WTC11 (cell line): Measurements from ENCODE around the gene GNG14. TPM values are rescaled to one million over a fixed set of nuclear protein-coding genes. Genes with fewer than 3 reads are reported as not detected.

Experiments
- ATAC-seq: fragments of 200-7000 bp; cut with Tn5 transposase; 2 replicates; pipeline ENCODE4 v1.10.0; 2021; ENCODE audit warnings: mild to moderate bottlenecking, moderate library complexity
- CTCF ChIA-PET: fragments of 300-600 bp; sonication (Branson Sonifier 250); formaldehyde crosslinking; loops from one replicate; lab custom pipeline; 2021; ENCODE audit warnings: antibody characterized with exemption; lab: Charles Lee
- POLR2A ChIA-PET: fragments of 350-600 bp; sonication (Branson Sonifier 250); formaldehyde crosslinking; loops from one replicate; lab custom pipeline; 2021; ENCODE audit warnings: antibody characterized with exemption; lab: Charles Lee
- DNase-seq: peaks from one replicate; pipeline ENCODE4 v3.0.0; 2021; ENCODE audit warnings: low spot score
- H3K27ac Mint-ChIP-seq: 2 replicates; pipeline ENCODE4 v1.8.0; 2021; ENCODE audit warnings: mixed read lengths
- H3K27me3 Mint-ChIP-seq: 2 replicates; pipeline ENCODE4 v1.8.0; 2021; ENCODE audit warnings: low read depth, mild to moderate bottlenecking, moderate library complexity, mixed read lengths
- H3K36me3 Mint-ChIP-seq: 2 replicates; pipeline ENCODE4 v1.8.0; 2021; ENCODE audit warnings: mixed read lengths
- H3K4me1 Mint-ChIP-seq: 2 replicates; pipeline ENCODE4 v1.8.0; 2022; ENCODE audit warnings: mixed read lengths
- H3K4me3 Mint-ChIP-seq: 2 replicates; pipeline ENCODE4 v1.8.0; 2021; ENCODE audit warnings: mild to moderate bottlenecking, moderate library complexity, mixed read lengths
- H3K9me3 Mint-ChIP-seq: 2 replicates; pipeline ENCODE4 v1.8.0; 2021; ENCODE audit warnings: mixed read lengths
- AFF4 ChIP-seq: sonication (generic); formaldehyde crosslinking; IDR thresholded peaks from 2 replicates; pipeline ENCODE4 v1.8.1; 2023; ENCODE audit warnings: mild to moderate bottlenecking, missing genetic modification reagents, borderline replicate concordance
- ATF2 ChIP-seq: sonication (generic); formaldehyde crosslinking; IDR thresholded peaks from 2 replicates; pipeline ENCODE4 v1.8.1; 2022; ENCODE audit warnings: low read depth, missing genetic modification reagents, borderline replicate concordance
- E2F5 ChIP-seq: sonication (generic); formaldehyde crosslinking; IDR thresholded peaks from 2 replicates; pipeline ENCODE4 v1.8.1; 2022; ENCODE audit warnings: mild to moderate bottlenecking, moderate library complexity, missing genetic modification reagents
- ETV6 ChIP-seq: sonication (generic); formaldehyde crosslinking; IDR thresholded peaks from 2 replicates; pipeline ENCODE4 v1.8.1; 2022; ENCODE audit warnings: mild to moderate bottlenecking, missing genetic modification reagents
- FOXK1 ChIP-seq: sonication (generic); formaldehyde crosslinking; IDR thresholded peaks from 2 replicates; pipeline ENCODE4 v1.8.0; 2022; ENCODE audit warnings: mild to moderate bottlenecking, moderate library complexity, missing genetic modification reagents
- FOXP1 ChIP-seq: sonication (generic); formaldehyde crosslinking; IDR thresholded peaks from 2 replicates; pipeline ENCODE4 v1.8.0; 2022; ENCODE audit warnings: missing genetic modification reagents, mild to moderate bottlenecking, moderate library complexity, borderline replicate concordance
- GTF2I ChIP-seq: fragments of 250-450 bp; sonication (Bioruptor Pico); conservative IDR thresholded peaks from 2 replicates; pipeline ENCODE4 v1.4.0; 2021; ENCODE audit warnings: mild to moderate bottlenecking
- NR2C2 ChIP-seq: sonication (generic); formaldehyde crosslinking; IDR thresholded peaks from 2 replicates; pipeline ENCODE4 v1.8.0; 2022; ENCODE audit warnings: mild to moderate bottlenecking, missing genetic modification reagents
- PRRX2 ChIP-seq: fragments of 250-450 bp; sonication (Bioruptor Pico); IDR thresholded peaks from 2 replicates; pipeline ENCODE4 v1.8.0; 2021; ENCODE audit warnings: mild to moderate bottlenecking
- RELA ChIP-seq: sonication (generic); formaldehyde crosslinking; IDR thresholded peaks from 2 replicates; pipeline ENCODE4 v1.8.1; 2022; ENCODE audit warnings: missing genetic modification reagents, mild to moderate bottlenecking, borderline replicate concordance
- SMAD3 ChIP-seq: sonication (generic); formaldehyde crosslinking; IDR thresholded peaks from 2 replicates; pipeline ENCODE4 v1.8.0; 2022; ENCODE audit warnings: missing genetic modification reagents, mild to moderate bottlenecking, borderline replicate concordance
- TCF7 ChIP-seq: sonication (generic); formaldehyde crosslinking; IDR thresholded peaks from 2 replicates; pipeline ENCODE4 v1.8.0; 2022; ENCODE audit warnings: mild to moderate bottlenecking, low read depth, missing genetic modification reagents, moderate library complexity
- TP53 ChIP-seq: sonication (generic); formaldehyde crosslinking; IDR thresholded peaks from 2 replicates; pipeline ENCODE4 v1.8.1; 2023; ENCODE audit warnings: mild to moderate bottlenecking, missing genetic modification reagents
- ZNF219 ChIP-seq: sonication (generic); formaldehyde crosslinking; IDR thresholded peaks from 2 replicates; pipeline ENCODE4 v1.8.0; 2023; ENCODE audit warnings: missing genetic modification reagents, mild to moderate bottlenecking, borderline replicate concordance
- ZNF396 ChIP-seq: fragments of 250-450 bp; sonication (Bioruptor Pico); IDR thresholded peaks from 2 replicates; pipeline ENCODE4 v1.8.0; 2021; ENCODE audit warnings: mild to moderate bottlenecking, moderate library complexity, borderline replicate concordance
- total RNA-seq: library from RNA; stranded (reverse); gene quantifications from 3 replicates; pipeline ENCODE4 v1.2.3, GENCODE V29; 2021
- TF ChIP-seq, protein P1 (sequence below): fragments of 250-450 bp; sonication (Bioruptor Pico); IDR thresholded peaks from 2 replicates; pipeline ENCODE4 v2.1.2; 2022; ENCODE audit warnings: mild to moderate bottlenecking, moderate library complexity
- TF ChIP-seq, protein P2 (sequence below): sonication (generic); formaldehyde crosslinking; IDR thresholded peaks from 2 replicates; pipeline ENCODE4 v1.8.0; 2022; ENCODE audit warnings: mild to moderate bottlenecking, missing genetic modification reagents
- TF ChIP-seq, protein P3 (sequence below): fragments of 250-450 bp; sonication (Bioruptor Pico); IDR thresholded peaks from 2 replicates; pipeline ENCODE4 v1.9.0; 2021; ENCODE audit warnings: moderate library complexity, mild to moderate bottlenecking, inconsistent platforms, borderline replicate concordance

Gene GNG14
- total RNA-seq, 1 experiment from 2014 or later, result not detected

- ATAC-seq (no peak), DNase-seq (no peak)
- ChIA-PET POLR2A (no interaction called here), CTCF (no interaction called here)
- no peaks in the 10 kb centered on the region for H3K9me3 Mint-ChIP-seq
- peaks cover 7% of the 10 kb centered on the region; the same call in 1 of the 2 replicates for H3K36me3 Mint-ChIP-seq
- H3K4me1 Mint-ChIP-seq, result peaks cover 3% of the 10 kb centered on the region
- no peaks in the 10 kb centered on the region for H3K27me3 Mint-ChIP-seq
- TF ChIP-seq, protein P1, sequence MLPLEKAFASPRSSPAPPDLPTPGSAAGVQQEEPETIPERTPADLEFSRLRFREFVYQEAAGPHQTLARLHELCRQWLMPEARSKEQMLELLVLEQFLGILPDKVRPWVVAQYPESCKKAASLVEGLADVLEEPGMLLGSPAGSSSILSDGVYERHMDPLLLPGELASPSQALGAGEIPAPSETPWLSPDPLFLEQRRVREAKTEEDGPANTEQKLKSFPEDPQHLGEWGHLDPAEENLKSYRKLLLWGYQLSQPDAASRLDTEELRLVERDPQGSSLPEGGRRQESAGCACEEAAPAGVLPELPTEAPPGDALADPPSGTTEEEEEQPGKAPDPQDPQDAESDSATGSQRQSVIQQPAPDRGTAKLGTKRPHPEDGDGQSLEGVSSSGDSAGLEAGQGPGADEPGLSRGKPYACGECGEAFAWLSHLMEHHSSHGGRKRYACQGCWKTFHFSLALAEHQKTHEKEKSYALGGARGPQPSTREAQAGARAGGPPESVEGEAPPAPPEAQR, result no peak
- TF ChIP-seq PRRX2 (CRISPR knock-in tag) (no peak), ZNF219 (no peak)
- H3K4me3 Mint-ChIP-seq, result no peak overlapping the region
- no peak overlapping the region for H3K27ac Mint-ChIP-seq
These were observed 6.8 kb downstream of the GNG14 start for GRCh38 chr19:12694641-12695040.

DNA sequence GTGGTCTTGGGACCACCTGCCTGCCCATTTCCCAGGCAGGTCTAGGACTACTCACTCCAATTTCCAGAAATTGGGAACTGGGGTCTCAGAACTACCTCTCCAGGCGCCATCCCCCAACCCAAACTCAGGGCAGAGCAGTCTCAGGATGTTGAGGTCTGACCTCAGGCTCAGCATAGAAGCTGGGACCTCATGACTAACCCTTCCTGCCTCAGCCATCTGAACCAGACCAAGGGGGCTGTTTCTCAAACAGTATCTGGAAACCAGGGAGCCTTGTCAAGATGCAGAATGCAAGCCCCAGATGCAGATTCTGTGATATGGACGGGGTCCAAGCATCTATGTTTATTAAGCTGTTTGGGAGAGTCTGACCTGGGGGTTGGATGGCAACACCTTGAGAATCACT is 7.3 kb downstream of the GNG14 start:
- TF ChIP-seq SMAD3 (CRISPR knock-in tag) (no peak), FOXK1 (CRISPR knock-in tag) (no peak), GTF2I (no peak), FOXP1 (CRISPR knock-in tag) (no peak), TP53 (CRISPR knock-in tag) (no peak), ETV6 (CRISPR knock-in tag) (no peak), ZNF396 (no peak), NR2C2 (CRISPR knock-in tag) (no peak), E2F5 (CRISPR knock-in tag) (no peak), TCF7 (CRISPR knock-in tag) (no peak), AFF4 (no peak), RELA (CRISPR knock-in tag) (no peak), ATF2 (CRISPR knock-in tag) (no peak)
- TF ChIP-seq, protein P2, sequence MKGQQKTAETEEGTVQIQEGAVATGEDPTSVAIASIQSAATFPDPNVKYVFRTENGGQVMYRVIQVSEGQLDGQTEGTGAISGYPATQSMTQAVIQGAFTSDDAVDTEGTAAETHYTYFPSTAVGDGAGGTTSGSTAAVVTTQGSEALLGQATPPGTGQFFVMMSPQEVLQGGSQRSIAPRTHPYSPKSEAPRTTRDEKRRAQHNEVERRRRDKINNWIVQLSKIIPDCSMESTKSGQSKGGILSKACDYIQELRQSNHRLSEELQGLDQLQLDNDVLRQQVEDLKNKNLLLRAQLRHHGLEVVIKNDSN, result no peak
- TF ChIP-seq, protein P3, sequence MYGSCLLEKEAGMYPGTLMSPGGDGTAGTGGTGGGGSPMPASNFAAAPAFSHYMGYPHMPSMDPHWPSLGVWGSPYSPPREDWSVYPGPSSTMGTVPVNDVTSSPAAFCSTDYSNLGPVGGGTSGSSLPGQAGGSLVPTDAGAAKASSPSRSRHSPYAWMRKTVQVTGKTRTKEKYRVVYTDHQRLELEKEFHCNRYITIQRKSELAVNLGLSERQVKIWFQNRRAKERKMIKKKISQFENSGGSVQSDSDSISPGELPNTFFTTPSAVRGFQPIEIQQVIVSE (CRISPR knock-in tag), result no peak
- TF ChIP-seq, all 79 proteins: peak for 0
- peaks cover 8% of the 10 kb centered on the region; the same call in 1 of the 2 replicates for H3K36me3 Mint-ChIP-seq
- ChIA-PET POLR2A (no interaction called here), CTCF (interaction anchor here (0.6 to 0.9 kb wide), 2 partner anchors 23 to 63 kb away, joined by 3 read pairs; no protein-coding TSS in a partner anchor)
- DNase-seq, result no peak
- no peak overlapping the region for H3K27ac Mint-ChIP-seq
- H3K4me1 Mint-ChIP-seq, result peaks cover 3% of the 10 kb centered on the region
- no peaks in the 10 kb centered on the region for H3K9me3 Mint-ChIP-seq
- H3K4me3 Mint-ChIP-seq, result peak overlapping the region; percentile 90
- no peaks in the 10 kb centered on the region for H3K27me3 Mint-ChIP-seq
- ATAC-seq, result no peak
